ENCODE data around the gene CELA1. TPM values are rescaled to one million over a fixed set of nuclear protein-coding genes. Genes with fewer than 3 reads are reported as not detected.
"Not testable (repeated sequence)": the region's sequence is repeated elsewhere in the genome, so short reads cannot be mapped to it uniquely, and the experiment has no call there.

CELA1 gene
- polyA plus RNA-seq, 3 donors, result 0.67 to 3.0 TPM; not detected in 1

- Mint-ChIP-seq H3K27ac (peak overlapping the region in 2 of 7 donors; percentile 13 to 69), H3K36me3 (peaks cover 61 to 90% of the 10 kb centered on the region in 2 donors), H3K9me3 (no peaks in the 10 kb centered on the region), H3K4me3 (no peak overlapping the region), H3K4me1 (peaks cover 17% of the 10 kb centered on the region), H3K27me3 (ENCODE audit: low read depth in 3 of 3) (peaks cover 0 to 1% (median 0%) of the 10 kb centered on the region in 3 donors)
- TF ChIP-seq, protein P1, sequence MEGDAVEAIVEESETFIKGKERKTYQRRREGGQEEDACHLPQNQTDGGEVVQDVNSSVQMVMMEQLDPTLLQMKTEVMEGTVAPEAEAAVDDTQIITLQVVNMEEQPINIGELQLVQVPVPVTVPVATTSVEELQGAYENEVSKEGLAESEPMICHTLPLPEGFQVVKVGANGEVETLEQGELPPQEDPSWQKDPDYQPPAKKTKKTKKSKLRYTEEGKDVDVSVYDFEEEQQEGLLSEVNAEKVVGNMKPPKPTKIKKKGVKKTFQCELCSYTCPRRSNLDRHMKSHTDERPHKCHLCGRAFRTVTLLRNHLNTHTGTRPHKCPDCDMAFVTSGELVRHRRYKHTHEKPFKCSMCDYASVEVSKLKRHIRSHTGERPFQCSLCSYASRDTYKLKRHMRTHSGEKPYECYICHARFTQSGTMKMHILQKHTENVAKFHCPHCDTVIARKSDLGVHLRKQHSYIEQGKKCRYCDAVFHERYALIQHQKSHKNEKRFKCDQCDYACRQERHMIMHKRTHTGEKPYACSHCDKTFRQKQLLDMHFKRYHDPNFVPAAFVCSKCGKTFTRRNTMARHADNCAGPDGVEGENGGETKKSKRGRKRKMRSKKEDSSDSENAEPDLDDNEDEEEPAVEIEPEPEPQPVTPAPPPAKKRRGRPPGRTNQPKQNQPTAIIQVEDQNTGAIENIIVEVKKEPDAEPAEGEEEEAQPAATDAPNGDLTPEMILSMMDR (IDR thresholded peaks at IDR 0.05), result no peak
- no peaks in the 10 kb centered on the region for H3K9me3 ChIP-seq (replicated peaks in 1 of 2; ENCODE audit: control insufficient read depth in 1 of 2, insufficient read depth in 1 of 2, low read length in 2 of 2)
- no peak overlapping the region for H3K9ac ChIP-seq (ENCODE audit: insufficient read depth, low read length, poor library complexity, severe bottlenecking)
- peaks cover 18 to 19% of the 10 kb centered on the region in 2 donors for H3K4me1 ChIP-seq (ENCODE audit: control insufficient read depth in 1 of 2, insufficient read depth in 2 of 2, low read length in 2 of 2)
- 94% methylated on average over 2 of the region's 5 CpGs for WGBS (ENCODE audit: insufficient coverage)
- intact Hi-C loops (cut with micrococcal nuclease), result no loop called here
- H2AFZ ChIP-seq (ENCODE audit: insufficient read depth, low read depth, low read length, poor library complexity, severe bottlenecking), result no peak overlapping the region
- no peaks in the 10 kb centered on the region for H3K27me3 ChIP-seq (ENCODE audit: control insufficient read depth in 2 of 2, insufficient read depth in 2 of 2, low read length in 2 of 2)
- H3K27ac ChIP-seq (ENCODE audit: low read depth in 1 of 2, low read length in 2 of 2), result peak overlapping the region in 1 of 2 donors; percentile 45
- H3K36me3 ChIP-seq (replicated peaks in 1 of 2; ENCODE audit: control insufficient read depth in 1 of 2, insufficient read depth in 2 of 2, low read length in 2 of 2), result peaks cover 84% of the 10 kb centered on the region in 2 donors
- H4K20me1 ChIP-seq (ENCODE audit: insufficient read depth, low read length), result peaks cover 85% of the 10 kb centered on the region
- no peak overlapping the region for H3K4me3 ChIP-seq (replicated peaks in 1 of 3; ENCODE audit: low read depth in 2 of 3, low read length in 3 of 3)
- H3K79me2 ChIP-seq (ENCODE audit: insufficient read depth, low read length), result peaks cover 16% of the 10 kb centered on the region
- no peak overlapping the region for H3K4me2 ChIP-seq (replicated peaks; ENCODE audit: extremely low read depth, low read length, poor library complexity, severe bottlenecking)
- DNase-seq, result no peak
Measured at GRCh38 chr12:51295651-51296050, 50.8 kb downstream of the CELA1 start.

GRCh38 chr12:51294097-51294496 is 52.4 kb downstream of the CELA1 start:
- Mint-ChIP-seq H3K27ac (peak overlapping the region in 3 of 7 donors; percentile 1 to 59 (median 5)), H3K36me3 (peaks cover 60 to 90% of the 10 kb centered on the region in 2 donors), H3K4me1 (peaks cover 19% of the 10 kb centered on the region)
- H3K36me3 ChIP-seq (replicated peaks in 1 of 2; ENCODE audit: control insufficient read depth in 1 of 2, insufficient read depth in 2 of 2, low read length in 2 of 2), result peaks cover 83 to 84% of the 10 kb centered on the region in 2 donors
- H3K79me2 ChIP-seq (ENCODE audit: insufficient read depth, low read length), result peaks cover 19% of the 10 kb centered on the region
- H3K4me3 Mint-ChIP-seq; H3K4me2 ChIP-seq (replicated peaks; ENCODE audit: extremely low read depth, low read length, poor library complexity, severe bottlenecking); H2AFZ ChIP-seq (ENCODE audit: insufficient read depth, low read depth, low read length, poor library complexity, severe bottlenecking); intact Hi-C loops (cut with micrococcal nuclease); H3K9ac ChIP-seq (ENCODE audit: insufficient read depth, low read length, poor library complexity, severe bottlenecking); H3K4me3 ChIP-seq (replicated peaks in 1 of 3; ENCODE audit: low read depth in 2 of 3, low read length in 3 of 3); H3K9me3 Mint-ChIP-seq; H3K9me3 ChIP-seq (replicated peaks in 1 of 2; ENCODE audit: control insufficient read depth in 1 of 2, insufficient read depth in 1 of 2, low read length in 2 of 2); H3K27me3 Mint-ChIP-seq (ENCODE audit: low read depth in 3 of 3); DNase-seq; H3K27me3 ChIP-seq (ENCODE audit: control insufficient read depth in 2 of 2, insufficient read depth in 2 of 2, low read length in 2 of 2): not testable (repeated sequence)
- WGBS (ENCODE audit: insufficient coverage), result 89% methylated on average over 5 of the region's 10 CpGs
- H4K20me1 ChIP-seq (ENCODE audit: insufficient read depth, low read length), result peaks cover 83% of the 10 kb centered on the region
- H3K4me1 ChIP-seq (ENCODE audit: control insufficient read depth in 1 of 2, insufficient read depth in 2 of 2, low read length in 2 of 2), result peaks cover 18 to 19% of the 10 kb centered on the region in 2 donors
- peak overlapping the region in 1 of 2 donors; percentile 51 for H3K27ac ChIP-seq (ENCODE audit: low read depth in 1 of 2, low read length in 2 of 2)

Data from CD14-positive monocyte (primary cell).